ENCODE results near the gene CD164L2. TPM values are rescaled to one million over a fixed set of nuclear protein-coding genes. Genes with fewer than 3 reads are reported as not detected.
"Not testable (repeated sequence)": the region's sequence is repeated elsewhere in the genome, so short reads cannot be mapped to it uniquely, and the experiment has no call there.

The CD164L2 gene
- total RNA-seq, 1 donor from 2014 or later = not detected

- H3K9me3 Mint-ChIP-seq (ENCODE audit: unreplicated experiment) = no peaks in the 10 kb centered on the region
- no peak overlapping the region for H3K27ac Mint-ChIP-seq (ENCODE audit: unreplicated experiment)
- no peak overlapping the region for H3K4me3 Mint-ChIP-seq (ENCODE audit: unreplicated experiment)
- H3K36me3 Mint-ChIP-seq (ENCODE audit: unreplicated experiment) = no peaks in the 10 kb centered on the region
- no peak for TF ChIP-seq CTCF (IDR thresholded peaks at IDR 0.05; ENCODE audit: partially characterized antibody, unreplicated experiment)
- peaks cover 19% of the 10 kb centered on the region for H3K4me1 Mint-ChIP-seq (ENCODE audit: low read depth, unreplicated experiment)
- DNase-seq = no peak
- H3K27me3 Mint-ChIP-seq (ENCODE audit: unreplicated experiment) = peaks cover 2% of the 10 kb centered on the region
Observed at GRCh38 chr1:27406362-27406680, 23.2 kb upstream of the CD164L2 start.

- H3K27ac Mint-ChIP-seq (ENCODE audit: unreplicated experiment); H3K4me3 Mint-ChIP-seq (ENCODE audit: unreplicated experiment); DNase-seq; H3K27me3 Mint-ChIP-seq (ENCODE audit: unreplicated experiment); H3K9me3 Mint-ChIP-seq (ENCODE audit: unreplicated experiment); H3K36me3 Mint-ChIP-seq (ENCODE audit: unreplicated experiment): not testable (repeated sequence)
- peaks cover 16% of the 10 kb centered on the region for H3K4me1 Mint-ChIP-seq (ENCODE audit: low read depth, unreplicated experiment)
Observed at GRCh38 chr1:27405598-27406361, 22.6 kb upstream of the CD164L2 start.

- no peak for TF ChIP-seq CTCF (IDR thresholded peaks at IDR 0.05; ENCODE audit: partially characterized antibody, unreplicated experiment)
- Mint-ChIP-seq H3K4me1 (ENCODE audit: low read depth, unreplicated experiment) (peaks cover 15% of the 10 kb centered on the region), H3K9me3 (ENCODE audit: unreplicated experiment) (peaks cover 2% of the 10 kb centered on the region), H3K36me3 (ENCODE audit: unreplicated experiment) (no peaks in the 10 kb centered on the region), H3K27me3 (ENCODE audit: unreplicated experiment) (peaks cover 5% of the 10 kb centered on the region), H3K4me3 (ENCODE audit: unreplicated experiment) (no peak overlapping the region), H3K27ac (ENCODE audit: unreplicated experiment) (no peak overlapping the region)
- peak; percentile 35 for DNase-seq
Observed at GRCh38 chr1:27405074-27405473, 21.9 kb upstream of the CD164L2 start.

- H3K36me3 Mint-ChIP-seq (ENCODE audit: unreplicated experiment) = no peaks in the 10 kb centered on the region
- peaks cover 20% of the 10 kb centered on the region for H3K4me1 Mint-ChIP-seq (ENCODE audit: low read depth, unreplicated experiment)
- H3K4me3 Mint-ChIP-seq (ENCODE audit: unreplicated experiment) = no peak overlapping the region
- no peak for DNase-seq
- H3K27ac Mint-ChIP-seq (ENCODE audit: unreplicated experiment) = peak overlapping the region; percentile 15
- peaks cover 2% of the 10 kb centered on the region for H3K9me3 Mint-ChIP-seq (ENCODE audit: unreplicated experiment)
- peaks cover 5% of the 10 kb centered on the region for H3K27me3 Mint-ChIP-seq (ENCODE audit: unreplicated experiment)
- no peak for TF ChIP-seq CTCF (IDR thresholded peaks at IDR 0.05; ENCODE audit: partially characterized antibody, unreplicated experiment)
Observed at GRCh38 chr1:27403931-27404330, 20.8 kb upstream of the CD164L2 start.

- DNase-seq = no peak
- Mint-ChIP-seq H3K36me3 (ENCODE audit: unreplicated experiment) (no peaks in the 10 kb centered on the region), H3K9me3 (ENCODE audit: unreplicated experiment) (peaks cover 2% of the 10 kb centered on the region), H3K27ac (ENCODE audit: unreplicated experiment) (peak overlapping the region; percentile 43), H3K27me3 (ENCODE audit: unreplicated experiment) (peaks cover 5% of the 10 kb centered on the region), H3K4me1 (ENCODE audit: low read depth, unreplicated experiment) (peaks cover 21% of the 10 kb centered on the region), H3K4me3 (ENCODE audit: unreplicated experiment) (no peak overlapping the region)
- TF ChIP-seq CTCF (IDR thresholded peaks at IDR 0.05; ENCODE audit: partially characterized antibody, unreplicated experiment) = no peak
Observed at GRCh38 chr1:27403065-27403726, 20.1 kb upstream of the CD164L2 start.

Data from glutamatergic neuron (in vitro differentiated cells).